Left ventricle myocardium inferior (tissue), 1 donor: ENCODE results near the gene DENND4C. TPM values are rescaled to one million over a fixed set of nuclear protein-coding genes. Genes with fewer than 3 reads are reported as not detected.

ENCODE experiments used
- DNase-seq: peaks from one replicate; pipeline ENCODE4 v3.0.0-alpha.2; 2020
- H3K27ac ChIP-seq: fragments of 200-600 bp; replicated peaks from 2 replicates; pipeline ENCODE4 v1.8.0; 2021
- H3K27me3 ChIP-seq: fragments of 200-600 bp; 2 replicates; pipeline ENCODE4 v1.8.0; 2021; ENCODE audit warnings: low read depth
- H3K36me3 ChIP-seq: fragments of 200-600 bp; 2 replicates; pipeline ENCODE4 v1.8.0; 2021
- H3K4me1 ChIP-seq: fragments of 200-600 bp; 2 replicates; pipeline ENCODE4 v1.8.0; 2021
- H3K4me3 ChIP-seq: fragments of 200-600 bp; 2 replicates; pipeline ENCODE4 v1.8.0; 2021; ENCODE audit warnings: mild to moderate bottlenecking, moderate library complexity
- H3K9me3 ChIP-seq: fragments of 200-600 bp; replicated peaks from 2 replicates; pipeline ENCODE4 v1.8.0; 2021
- intact Hi-C: fragments of 100-400 bp; cut with micrococcal nuclease; formaldehyde crosslinking; loops from one replicate; pipeline ENCODE4 v1.11.0; 2022
- total RNA-seq: library from RNA; stranded (reverse); fragmentation: NEBNext Ultra II Directional; extraction: Animal tissue kit (Norgen Biotek cat#: 25700); gene quantifications from one replicate; pipeline ENCODE4 v1.2.1, GENCODE V29; 2021
- TF ChIP-seq, protein P1 (sequence below): fragments of 200-600 bp; IDR thresholded peaks from 2 replicates; pipeline ENCODE4 v1.8.0; 2021; ENCODE audit warnings: antibody characterized with exemption, mild to moderate bottlenecking, borderline replicate concordance
- donor health status: DM: no; HTN: yes; CAD: no; lungs with severe emphysema.

DENND4C gene
- total RNA-seq, 1 donor from 2014 or later, result 20.8 TPM

DNA sequence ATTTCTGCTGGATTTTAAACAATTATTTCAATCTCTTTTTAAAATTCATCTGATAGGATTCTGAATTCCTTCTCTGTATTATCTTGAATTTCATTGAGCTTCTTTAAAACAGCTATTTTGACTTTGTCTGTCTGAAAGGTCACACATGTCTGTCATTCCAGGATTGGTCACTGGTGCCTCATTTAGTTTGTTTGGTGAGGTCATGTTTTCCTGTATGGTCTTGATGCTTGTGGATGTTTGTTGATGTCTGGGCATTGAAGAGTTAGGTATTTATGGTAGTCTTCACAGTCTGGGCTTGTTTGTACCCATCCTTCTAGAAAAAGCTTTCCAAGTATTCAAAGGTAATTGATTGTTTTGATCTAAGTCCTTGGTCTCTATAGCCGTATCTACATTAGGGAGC, 39.1 kb downstream of the DENND4C start:
- TF ChIP-seq, protein P1, sequence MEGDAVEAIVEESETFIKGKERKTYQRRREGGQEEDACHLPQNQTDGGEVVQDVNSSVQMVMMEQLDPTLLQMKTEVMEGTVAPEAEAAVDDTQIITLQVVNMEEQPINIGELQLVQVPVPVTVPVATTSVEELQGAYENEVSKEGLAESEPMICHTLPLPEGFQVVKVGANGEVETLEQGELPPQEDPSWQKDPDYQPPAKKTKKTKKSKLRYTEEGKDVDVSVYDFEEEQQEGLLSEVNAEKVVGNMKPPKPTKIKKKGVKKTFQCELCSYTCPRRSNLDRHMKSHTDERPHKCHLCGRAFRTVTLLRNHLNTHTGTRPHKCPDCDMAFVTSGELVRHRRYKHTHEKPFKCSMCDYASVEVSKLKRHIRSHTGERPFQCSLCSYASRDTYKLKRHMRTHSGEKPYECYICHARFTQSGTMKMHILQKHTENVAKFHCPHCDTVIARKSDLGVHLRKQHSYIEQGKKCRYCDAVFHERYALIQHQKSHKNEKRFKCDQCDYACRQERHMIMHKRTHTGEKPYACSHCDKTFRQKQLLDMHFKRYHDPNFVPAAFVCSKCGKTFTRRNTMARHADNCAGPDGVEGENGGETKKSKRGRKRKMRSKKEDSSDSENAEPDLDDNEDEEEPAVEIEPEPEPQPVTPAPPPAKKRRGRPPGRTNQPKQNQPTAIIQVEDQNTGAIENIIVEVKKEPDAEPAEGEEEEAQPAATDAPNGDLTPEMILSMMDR, result no peak
- H3K36me3 ChIP-seq, result peaks cover 8% of the 10 kb centered on the region
- H3K4me3 ChIP-seq, result no peak overlapping the region
- H3K27ac ChIP-seq, result no peak overlapping the region
- peaks cover 22% of the 10 kb centered on the region for H3K9me3 ChIP-seq
- no peaks in the 10 kb centered on the region for H3K27me3 ChIP-seq
- peaks cover 22% of the 10 kb centered on the region for H3K4me1 ChIP-seq
- intact Hi-C loops, result no loop called here
- no peak for DNase-seq

DNA sequence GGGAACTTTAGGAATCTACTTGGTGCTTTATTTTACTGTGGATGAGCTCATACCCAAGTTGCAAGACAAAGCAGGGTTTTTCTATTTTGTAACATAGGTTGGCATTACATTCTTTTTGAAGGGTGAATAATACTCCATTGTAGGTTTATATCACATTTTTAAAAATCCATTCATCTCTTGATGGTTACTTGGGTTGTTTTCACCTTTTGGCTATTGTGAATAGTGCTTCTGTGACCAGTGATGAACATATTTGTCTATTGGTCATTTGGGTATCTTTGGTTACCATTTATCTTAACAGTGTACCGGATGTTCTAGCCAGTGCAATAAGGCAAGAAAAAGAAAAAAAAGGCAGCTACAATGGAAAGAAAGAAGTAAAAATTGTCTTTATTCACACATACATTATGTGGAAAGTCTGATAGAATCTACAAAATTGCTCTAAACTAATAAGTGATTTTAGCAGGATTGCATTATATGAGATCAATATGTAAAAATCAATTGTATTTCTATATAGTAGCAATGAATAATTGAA, 40.0 kb downstream of the DENND4C start:
- DNase-seq, result no peak
- peaks cover 22% of the 10 kb centered on the region for H3K4me1 ChIP-seq
- no peaks in the 10 kb centered on the region for H3K27me3 ChIP-seq
- H3K27ac ChIP-seq, result no peak overlapping the region
- H3K9me3 ChIP-seq, result peaks cover 22% of the 10 kb centered on the region
- TF ChIP-seq, protein P1, result no peak
- peaks cover 8% of the 10 kb centered on the region for H3K36me3 ChIP-seq
- intact Hi-C loops, result no loop called here
- H3K4me3 ChIP-seq, result no peak overlapping the region

DNA sequence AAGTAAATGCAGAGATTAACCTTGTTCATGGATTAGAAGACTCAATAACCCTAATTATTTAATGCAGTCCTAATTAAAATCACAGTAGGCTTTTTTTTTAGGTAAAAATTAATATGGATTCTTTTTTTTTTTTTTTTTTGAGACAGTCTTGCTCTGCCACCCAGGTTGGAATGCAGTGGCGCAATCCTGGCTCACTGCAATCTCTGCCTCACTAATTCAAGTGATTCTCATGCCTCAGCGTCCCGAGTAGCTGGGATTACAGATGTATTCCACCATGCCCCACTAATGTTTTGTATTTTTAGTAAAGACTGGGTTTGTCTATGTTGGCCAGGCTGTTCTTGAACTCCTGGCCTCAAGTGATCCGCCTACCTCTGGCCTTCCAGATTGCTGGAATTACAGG, 40.6 kb downstream of the DENND4C start:
- Histone ChIP-seq H3K27me3 (no peaks in the 10 kb centered on the region), H3K4me1 (peaks cover 22% of the 10 kb centered on the region), H3K4me3 (no peak overlapping the region), H3K36me3 (peaks cover 8% of the 10 kb centered on the region), H3K27ac (no peak overlapping the region), H3K9me3 (peaks cover 21% of the 10 kb centered on the region)
- no peak for DNase-seq
- intact Hi-C loops, result no loop called here
- TF ChIP-seq, protein P1, result no peak

DNA sequence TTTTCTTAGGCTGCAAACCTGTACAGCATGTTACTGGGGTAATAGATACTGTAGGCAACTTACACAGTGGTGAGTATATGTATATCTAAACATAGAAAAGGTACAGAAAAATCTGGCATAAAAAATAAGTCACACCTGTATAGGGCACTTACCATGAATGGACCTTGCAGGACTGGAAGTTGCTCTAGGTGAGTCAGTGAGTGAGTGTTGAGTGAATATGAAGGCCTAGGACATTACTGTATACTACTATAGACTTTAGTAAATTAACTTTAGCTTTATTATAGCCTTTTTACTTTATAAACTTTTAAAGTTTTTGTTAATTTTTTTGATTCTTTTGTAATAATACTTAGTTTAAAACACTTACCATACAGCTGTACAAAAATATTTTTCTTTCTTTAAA, 51.3 kb downstream of the DENND4C start:
- Histone ChIP-seq H3K9me3 (no peaks in the 10 kb centered on the region), H3K27me3 (no peaks in the 10 kb centered on the region), H3K4me3 (no peak overlapping the region), H3K27ac (no peak overlapping the region), H3K36me3 (no peaks in the 10 kb centered on the region), H3K4me1 (peaks cover 38% of the 10 kb centered on the region)
- TF ChIP-seq, protein P1, result no peak
- DNase-seq, result no peak
- intact Hi-C loops, result no loop called here

DNA sequence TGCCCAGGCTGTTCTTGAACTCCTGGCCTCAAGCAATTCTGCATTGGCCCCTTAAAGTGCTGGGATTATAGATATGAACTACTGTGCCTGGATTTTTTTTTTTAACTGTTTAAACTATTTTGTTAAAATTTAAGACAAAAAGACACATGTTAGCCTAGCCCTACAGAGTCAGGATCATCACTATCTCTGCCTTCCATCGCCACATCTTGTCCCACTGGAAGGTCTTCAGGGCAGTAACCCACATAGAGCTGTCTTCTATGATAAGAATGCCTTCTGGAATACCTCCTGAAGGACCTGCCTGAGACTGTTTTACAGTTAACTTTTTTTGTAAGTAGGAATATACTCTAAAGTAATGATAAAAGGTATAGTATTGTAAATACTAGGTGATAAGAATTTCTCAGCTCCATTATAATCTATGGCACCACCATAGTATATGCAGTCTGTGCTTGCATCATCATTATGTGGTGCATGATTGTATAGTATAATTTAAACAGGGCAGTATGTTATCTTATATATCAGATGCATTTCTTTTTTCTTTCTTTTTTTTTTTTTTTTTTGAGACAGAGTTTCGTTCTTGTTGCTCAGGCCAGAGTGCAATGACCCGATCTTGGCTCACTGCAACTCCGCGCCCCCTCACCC, 52.7 kb downstream of the DENND4C start:
- Histone ChIP-seq H3K27ac (no peak overlapping the region), H3K27me3 (no peaks in the 10 kb centered on the region), H3K9me3 (no peaks in the 10 kb centered on the region), H3K4me1 (peaks cover 38% of the 10 kb centered on the region), H3K4me3 (no peak overlapping the region), H3K36me3 (peaks cover 10% of the 10 kb centered on the region)
- TF ChIP-seq, protein P1, result no peak
- no peak for DNase-seq
- intact Hi-C loops, result no loop called here
